ENCODE data around the gene PTPRD.

- TF ChIP-seq POLR2AphosphoS5 (IDR thresholded peaks at IDR 0.05; ENCODE audit: low read depth, low read length) (no peak), POLR2A (IDR thresholded peaks at IDR 0.05; ENCODE audit: low read depth, low read length) (no peak)
Measured at GRCh38 chr9:9679433-9679832, 933.4 kb downstream of the PTPRD start.

Measured in GM12892 (cell line).